ENCODE measurements around the gene SIDT2.
"Not testable (repeated sequence)": the region's sequence is repeated elsewhere in the genome, so short reads cannot be mapped to it uniquely, and the experiment has no call there.

The SIDT2 gene

DNA sequence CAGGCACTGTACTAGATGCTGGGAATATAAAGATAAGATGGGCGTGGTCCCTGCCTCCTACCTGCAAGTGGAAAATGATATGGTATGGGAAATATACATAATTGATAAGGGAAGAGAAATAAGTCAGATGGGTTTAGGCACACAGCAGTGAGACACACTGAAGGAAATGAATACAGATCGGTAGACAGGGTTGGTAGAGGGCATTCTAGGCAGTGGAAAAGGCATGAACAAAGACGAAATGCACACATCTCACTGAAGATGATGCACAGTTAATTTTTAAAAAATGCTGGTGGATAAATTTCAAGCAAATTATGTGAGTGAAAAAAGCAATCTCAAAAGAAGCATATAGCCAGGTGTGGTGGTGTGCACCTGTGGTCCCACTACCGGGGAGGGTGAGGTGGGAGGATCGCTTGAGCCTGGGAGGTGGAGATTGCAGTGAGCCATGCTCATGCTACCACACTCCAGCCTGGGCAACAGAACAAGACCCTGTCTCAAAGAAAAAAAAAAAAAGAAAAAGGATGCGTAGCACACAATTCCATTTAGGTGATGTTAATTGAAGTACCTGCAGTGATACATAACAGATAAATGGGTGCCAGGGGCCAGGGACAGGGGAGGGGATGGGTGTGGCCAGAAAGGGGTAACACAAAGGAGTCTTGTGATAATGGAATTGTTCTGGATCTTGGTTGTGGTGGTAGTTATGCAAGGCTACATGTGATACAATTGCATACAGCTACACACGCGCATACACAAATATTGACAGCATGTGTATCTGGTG, 31.0 kb downstream of the SIDT2 start:
- H3K4me2 ChIP-seq (ENCODE audit: low read length); H3K9ac ChIP-seq (ENCODE audit: low read depth, low read length); H3K4me3 ChIP-seq (ENCODE audit: low read length); H3K27me3 ChIP-seq (ENCODE audit: control insufficient read depth, insufficient read depth, low read length); H3K9me3 ChIP-seq (replicated peaks; ENCODE audit: low read length): not testable (repeated sequence)
- peaks cover 11% of the 10 kb centered on the region for H3K4me1 ChIP-seq (ENCODE audit: control insufficient read depth, insufficient read depth, low read length)
- peaks cover 30% of the 10 kb centered on the region for H3K36me3 ChIP-seq (ENCODE audit: insufficient read depth, low read length)

DNA sequence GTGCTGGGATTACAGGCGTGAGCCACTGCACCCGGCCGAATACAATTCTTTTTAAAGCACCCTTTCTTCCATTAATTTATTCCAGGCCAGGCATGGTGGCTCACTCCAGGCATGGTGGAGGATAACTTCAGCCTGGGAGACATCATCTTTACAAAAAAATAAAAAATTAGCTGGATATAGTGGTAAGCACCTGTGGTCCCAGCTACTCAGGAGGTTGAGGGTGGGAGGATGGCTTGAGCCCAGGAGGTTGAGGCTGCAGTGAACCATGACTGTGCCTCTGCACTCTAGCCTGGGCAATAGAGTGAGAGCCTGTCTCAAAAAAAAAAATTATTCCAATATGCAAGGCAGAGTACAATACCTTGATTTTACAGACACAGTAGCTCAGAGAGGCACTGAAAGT, 32.1 kb downstream of the SIDT2 start:
- H3K4me1 ChIP-seq (ENCODE audit: control insufficient read depth, insufficient read depth, low read length), result peaks cover 3% of the 10 kb centered on the region
- H3K4me3 ChIP-seq (ENCODE audit: low read length), result no peak overlapping the region
- no peaks in the 10 kb centered on the region for H3K9me3 ChIP-seq (replicated peaks; ENCODE audit: low read length)
- H3K27me3 ChIP-seq (ENCODE audit: control insufficient read depth, insufficient read depth, low read length), result no peaks in the 10 kb centered on the region
- H3K36me3 ChIP-seq (ENCODE audit: insufficient read depth, low read length), result peaks cover 23% of the 10 kb centered on the region
- no peak overlapping the region for H3K4me2 ChIP-seq (ENCODE audit: low read length)
- no peak overlapping the region for H3K9ac ChIP-seq (ENCODE audit: low read depth, low read length)

DNA sequence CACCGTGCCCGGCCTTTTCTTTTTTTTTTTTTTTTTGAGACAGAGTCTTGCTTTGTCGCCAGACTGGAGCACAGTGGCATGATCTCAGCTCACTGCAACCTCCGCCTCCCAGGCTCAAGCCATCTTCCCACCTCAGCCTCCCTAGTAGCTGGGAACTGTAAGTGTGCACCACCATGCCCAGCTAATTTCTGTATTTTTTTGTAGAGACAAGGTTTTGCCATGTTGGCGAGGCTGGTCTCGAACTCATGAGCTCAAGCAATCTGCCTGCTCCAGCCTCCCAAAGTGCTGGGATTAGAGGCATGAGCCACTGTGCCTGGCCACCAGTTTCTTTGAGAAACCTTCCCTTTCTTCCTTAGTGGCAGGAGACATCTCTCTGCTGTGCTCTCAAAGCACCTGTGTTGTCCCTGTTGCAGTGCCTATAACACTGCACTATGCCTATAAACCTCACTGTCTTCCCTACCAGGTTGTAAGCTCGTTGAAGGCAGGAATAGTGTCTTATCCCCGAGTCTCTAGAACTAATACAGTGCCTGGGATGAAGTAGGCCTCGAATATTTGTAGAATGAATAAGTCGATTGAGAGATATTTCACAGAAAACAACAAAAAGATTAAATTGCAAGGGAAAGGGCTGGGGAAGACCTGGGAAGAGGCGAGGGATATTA, 34.3 kb downstream of the SIDT2 start:
- Histone ChIP-seq H3K27me3 (ENCODE audit: control insufficient read depth, insufficient read depth, low read length) (no peaks in the 10 kb centered on the region), H3K4me3 (ENCODE audit: low read length) (no peak overlapping the region), H3K4me1 (ENCODE audit: control insufficient read depth, insufficient read depth, low read length) (peaks cover 12% of the 10 kb centered on the region), H3K4me2 (ENCODE audit: low read length) (no peak overlapping the region), H3K36me3 (ENCODE audit: insufficient read depth, low read length) (peaks cover 32% of the 10 kb centered on the region), H3K9ac (ENCODE audit: low read depth, low read length) (no peak overlapping the region), H3K9me3 (replicated peaks; ENCODE audit: low read length) (no peaks in the 10 kb centered on the region)

DNA sequence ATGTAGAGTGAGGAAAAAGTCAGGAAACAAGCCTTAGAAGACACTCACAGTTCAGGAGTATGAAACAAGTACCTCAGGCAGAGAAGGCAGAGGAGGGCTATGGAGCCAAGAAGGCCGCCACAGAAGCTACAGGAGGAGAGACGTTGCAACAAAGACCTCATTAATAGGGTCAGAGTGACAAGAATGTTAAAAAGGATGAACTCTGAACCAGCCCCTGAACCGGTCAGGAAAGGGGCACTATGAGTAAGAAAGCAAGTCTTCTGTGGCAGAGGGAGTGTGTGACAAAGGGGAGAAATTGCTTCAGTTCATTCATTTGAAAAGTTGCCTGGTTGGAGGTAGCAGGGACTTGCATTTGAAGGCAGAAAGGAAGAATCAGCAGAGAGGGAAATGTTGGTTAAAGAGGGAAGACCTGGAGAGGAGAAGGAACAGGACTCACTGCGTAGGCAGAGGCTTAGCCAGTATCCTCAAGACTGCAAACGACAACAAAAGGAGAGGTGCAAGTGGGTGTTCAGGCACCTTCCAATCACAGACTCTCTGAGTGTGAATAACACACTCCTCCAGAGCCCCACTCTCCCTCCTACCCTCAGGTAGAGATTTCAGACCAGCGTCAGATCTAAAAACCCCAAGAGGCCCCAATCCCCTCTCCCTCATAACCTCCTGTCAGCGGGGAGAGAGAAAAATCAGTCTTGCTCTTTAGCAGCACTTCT, 36.0 kb downstream of the SIDT2 start:
- peaks cover 48% of the 10 kb centered on the region for H3K36me3 ChIP-seq (ENCODE audit: insufficient read depth, low read length)
- H3K4me3 ChIP-seq (ENCODE audit: low read length), result no peak overlapping the region
- no peak overlapping the region for H3K4me2 ChIP-seq (ENCODE audit: low read length)
- H3K9ac ChIP-seq (ENCODE audit: low read depth, low read length), result no peak overlapping the region
- H3K9me3 ChIP-seq (replicated peaks; ENCODE audit: low read length), result no peaks in the 10 kb centered on the region
- no peaks in the 10 kb centered on the region for H3K27me3 ChIP-seq (ENCODE audit: control insufficient read depth, insufficient read depth, low read length)
- peaks cover 27% of the 10 kb centered on the region for H3K4me1 ChIP-seq (ENCODE audit: control insufficient read depth, insufficient read depth, low read length)

DNA sequence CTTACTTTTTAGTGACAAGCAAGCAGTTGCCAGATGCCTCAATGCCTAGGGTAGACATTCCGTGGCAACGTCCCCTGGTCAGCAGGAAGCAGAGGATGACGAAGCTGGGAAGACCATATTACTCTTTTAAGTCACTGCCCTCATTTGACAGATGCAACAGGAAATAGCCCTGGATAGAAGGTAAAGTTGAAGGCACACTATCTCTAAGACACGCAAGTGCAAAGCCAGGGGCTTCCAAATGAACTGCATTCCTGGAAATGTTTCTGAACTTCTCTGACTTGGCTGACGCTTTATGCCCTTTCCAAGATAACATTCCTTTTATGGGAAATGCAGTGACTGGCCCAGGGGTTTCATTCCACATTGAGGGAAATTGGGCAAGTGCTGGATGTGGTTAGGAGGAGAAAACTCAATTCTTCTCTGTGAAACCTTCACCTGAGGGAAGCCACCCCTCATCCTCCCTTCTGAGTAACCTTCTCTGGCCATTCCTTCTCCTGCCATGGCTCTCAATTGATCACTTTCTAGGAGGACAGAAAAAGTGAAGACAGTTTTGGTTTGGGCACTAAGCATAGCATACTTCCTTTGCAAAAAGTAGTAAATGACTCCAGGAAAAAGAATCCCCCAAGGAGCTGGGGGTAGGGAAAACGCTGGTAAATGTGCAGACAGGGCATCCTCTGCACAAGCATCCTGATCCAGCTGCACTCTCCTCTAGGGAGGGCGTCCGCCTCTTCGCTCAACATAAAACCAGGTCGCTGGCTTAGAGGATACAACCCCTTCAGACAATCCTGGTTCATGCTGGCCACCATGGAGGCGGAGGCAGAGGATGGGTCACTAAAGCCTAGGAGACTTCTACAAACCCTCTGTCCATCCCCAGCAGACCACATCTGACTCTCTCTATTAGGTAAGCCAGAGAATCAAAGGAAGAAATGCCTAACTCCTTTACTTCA, 38.9 kb downstream of the SIDT2 start:
- H3K36me3 ChIP-seq (ENCODE audit: insufficient read depth, low read length), result peaks cover 48% of the 10 kb centered on the region
- peaks cover 51% of the 10 kb centered on the region for H3K4me1 ChIP-seq (ENCODE audit: control insufficient read depth, insufficient read depth, low read length)
- H3K9me3 ChIP-seq (replicated peaks; ENCODE audit: low read length), result no peaks in the 10 kb centered on the region
- no peaks in the 10 kb centered on the region for H3K27me3 ChIP-seq (ENCODE audit: control insufficient read depth, insufficient read depth, low read length)
- H3K4me3 ChIP-seq (ENCODE audit: low read length), result no peak overlapping the region
- H3K9ac ChIP-seq (ENCODE audit: low read depth, low read length), result peak overlapping the region; percentile 16
- H3K4me2 ChIP-seq (ENCODE audit: low read length), result peak overlapping the region; percentile 11

DNA sequence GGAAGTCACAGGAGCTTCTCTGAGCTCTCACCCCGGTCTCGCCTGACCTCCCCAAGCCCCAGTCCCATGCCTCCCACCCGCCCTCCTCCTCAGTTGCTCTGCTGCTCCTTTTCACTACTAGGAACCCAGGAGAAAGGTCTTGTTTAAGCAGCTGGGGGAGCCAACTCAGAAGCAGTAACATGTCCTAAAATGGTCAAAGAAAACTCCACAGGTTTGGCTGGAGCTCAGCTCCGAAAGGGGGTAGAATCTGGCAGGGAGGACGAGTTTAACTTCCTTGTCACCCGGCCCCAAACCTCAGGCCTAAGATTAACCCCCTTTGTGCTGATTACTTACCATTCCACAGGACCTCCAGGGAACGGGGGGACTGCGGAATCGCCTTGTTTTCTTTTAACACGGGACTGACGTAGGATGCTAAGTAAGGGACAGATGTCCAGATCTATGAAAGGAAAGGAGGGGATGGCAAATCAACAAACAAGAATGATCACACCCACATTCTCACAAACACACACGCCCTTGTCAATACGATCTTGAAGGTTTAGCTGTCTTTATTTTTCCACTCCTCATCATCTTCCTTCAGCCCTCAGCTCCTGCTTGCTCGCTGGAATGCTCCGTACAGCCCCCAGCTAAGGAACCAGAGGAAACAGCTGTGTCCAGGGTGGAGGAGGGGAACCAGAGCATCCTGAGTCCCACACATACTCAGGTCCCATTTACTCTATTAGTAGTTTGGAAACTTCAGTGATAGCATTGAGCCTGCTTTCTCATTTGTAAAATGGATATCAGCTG, 39.8 kb downstream of the SIDT2 start:
- H3K27me3 ChIP-seq (ENCODE audit: control insufficient read depth, insufficient read depth, low read length), result no peaks in the 10 kb centered on the region
- no peaks in the 10 kb centered on the region for H3K9me3 ChIP-seq (replicated peaks; ENCODE audit: low read length)
- H3K4me3 ChIP-seq (ENCODE audit: low read length), result no peak overlapping the region
- H3K4me2 ChIP-seq (ENCODE audit: low read length), result peak overlapping the region; percentile 29
- H3K4me1 ChIP-seq (ENCODE audit: control insufficient read depth, insufficient read depth, low read length), result peaks cover 59% of the 10 kb centered on the region
- peaks cover 43% of the 10 kb centered on the region for H3K36me3 ChIP-seq (ENCODE audit: insufficient read depth, low read length)
- peak overlapping the region; percentile 16 for H3K9ac ChIP-seq (ENCODE audit: low read depth, low read length)

DNA sequence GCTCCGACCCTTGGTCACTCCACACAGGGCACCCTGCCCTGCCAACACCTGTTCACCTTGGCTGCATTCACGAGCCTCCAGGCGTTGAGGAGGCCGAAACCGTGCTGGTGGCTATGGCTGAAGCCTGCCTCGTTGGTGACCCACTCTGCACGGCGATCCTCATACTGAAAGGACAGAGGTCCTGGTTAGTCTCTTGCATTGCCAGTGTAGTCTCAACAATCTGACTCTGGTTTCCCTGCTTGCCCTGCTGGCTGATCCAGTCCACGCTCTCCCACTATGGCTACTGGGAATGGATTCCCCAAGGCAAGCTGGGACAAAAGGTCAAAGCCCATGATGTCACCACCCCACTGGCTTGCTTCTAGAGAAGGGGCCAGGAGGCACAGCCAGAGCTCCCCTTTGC, 40.5 kb downstream of the SIDT2 start:
- no peaks in the 10 kb centered on the region for H3K9me3 ChIP-seq (replicated peaks; ENCODE audit: low read length)
- peaks cover 46% of the 10 kb centered on the region for H3K36me3 ChIP-seq (ENCODE audit: insufficient read depth, low read length)
- H3K9ac ChIP-seq (ENCODE audit: low read depth, low read length), result no peak overlapping the region
- H3K4me3 ChIP-seq (ENCODE audit: low read length), result no peak overlapping the region
- no peak overlapping the region for H3K4me2 ChIP-seq (ENCODE audit: low read length)
- peaks cover 59% of the 10 kb centered on the region for H3K4me1 ChIP-seq (ENCODE audit: control insufficient read depth, insufficient read depth, low read length)
- H3K27me3 ChIP-seq (ENCODE audit: control insufficient read depth, insufficient read depth, low read length), result no peaks in the 10 kb centered on the region

DNA sequence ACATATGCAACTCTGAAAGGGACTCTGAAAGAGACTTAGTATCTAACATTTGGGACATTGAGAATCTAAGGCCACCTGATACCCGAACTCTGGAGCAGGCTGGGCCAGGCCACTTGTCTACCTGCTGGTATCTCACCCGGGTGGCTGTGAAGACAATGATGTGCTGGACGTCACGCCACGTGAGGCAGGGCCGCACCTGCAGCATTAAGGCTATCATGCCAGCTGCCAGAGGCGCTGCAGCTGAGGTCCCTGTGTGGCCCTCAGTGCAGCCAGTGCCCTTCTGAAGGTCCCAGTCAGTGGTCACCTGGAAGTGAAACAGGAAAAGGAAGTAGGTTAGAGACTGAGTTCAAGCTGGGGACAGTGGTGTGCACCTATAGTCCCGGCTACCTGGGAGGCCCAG, 40.9 kb downstream of the SIDT2 start:
- Histone ChIP-seq H3K36me3 (ENCODE audit: insufficient read depth, low read length) (peaks cover 49% of the 10 kb centered on the region), H3K4me1 (ENCODE audit: control insufficient read depth, insufficient read depth, low read length) (peaks cover 59% of the 10 kb centered on the region)

DNA sequence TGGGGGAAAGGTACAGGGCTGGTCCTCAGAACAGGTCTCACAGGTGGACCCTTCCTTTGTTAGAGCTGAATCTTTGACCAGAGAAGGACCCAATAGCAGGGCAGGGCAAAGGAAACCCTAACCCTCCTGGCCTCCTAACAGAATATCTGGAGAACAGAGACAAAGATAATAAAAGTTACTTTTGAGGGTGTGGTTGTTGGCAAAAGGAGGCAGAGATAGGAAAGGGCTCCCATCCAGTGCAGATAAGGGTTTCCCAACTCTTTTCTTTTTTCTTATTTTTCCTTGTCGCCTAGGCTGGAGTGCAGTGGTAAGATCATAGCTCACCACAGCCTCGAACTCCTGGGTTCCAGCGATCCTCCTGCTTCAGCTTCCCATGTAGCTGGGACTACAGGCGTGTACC, 41.5 kb downstream of the SIDT2 start:
- Histone ChIP-seq H3K9ac (ENCODE audit: low read depth, low read length) (no peak overlapping the region), H3K36me3 (ENCODE audit: insufficient read depth, low read length) (peaks cover 45% of the 10 kb centered on the region), H3K4me3 (ENCODE audit: low read length) (no peak overlapping the region), H3K4me2 (ENCODE audit: low read length) (no peak overlapping the region), H3K4me1 (ENCODE audit: control insufficient read depth, insufficient read depth, low read length) (peaks cover 59% of the 10 kb centered on the region), H3K27me3 (ENCODE audit: control insufficient read depth, insufficient read depth, low read length) (no peaks in the 10 kb centered on the region), H3K9me3 (replicated peaks; ENCODE audit: low read length) (no peaks in the 10 kb centered on the region)

More for the DNA sequence above, 40.9 kb downstream of the SIDT2 start:
- no peak overlapping the region for H3K9ac ChIP-seq (ENCODE audit: low read depth, low read length)
- H3K9me3 ChIP-seq (replicated peaks; ENCODE audit: low read length), result no peaks in the 10 kb centered on the region
- H3K4me3 ChIP-seq (ENCODE audit: low read length), result no peak overlapping the region
- no peak overlapping the region for H3K4me2 ChIP-seq (ENCODE audit: low read length)
- no peaks in the 10 kb centered on the region for H3K27me3 ChIP-seq (ENCODE audit: control insufficient read depth, insufficient read depth, low read length)

DNA sequence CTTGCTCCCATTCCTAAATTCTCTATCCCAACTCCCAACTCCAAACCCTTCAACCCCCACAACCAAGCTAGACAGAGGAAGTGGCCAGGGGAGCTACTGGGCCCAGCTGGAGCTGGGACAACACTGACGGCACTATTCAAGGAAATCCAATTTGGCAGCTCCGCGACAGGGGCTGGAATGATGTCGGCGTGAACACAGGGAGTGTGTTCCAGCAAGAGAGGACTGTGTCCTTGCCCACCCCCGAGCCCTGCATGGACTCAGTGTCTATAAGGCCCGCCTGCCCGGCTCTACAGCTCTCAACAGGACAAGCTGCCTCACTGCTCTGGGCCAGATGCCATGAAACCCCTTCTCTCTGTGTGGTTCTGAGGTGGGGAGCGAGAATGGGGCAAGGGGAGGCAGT, 42.0 kb downstream of the SIDT2 start:
- Histone ChIP-seq H3K27me3 (ENCODE audit: control insufficient read depth, insufficient read depth, low read length) (no peaks in the 10 kb centered on the region), H3K9me3 (replicated peaks; ENCODE audit: low read length) (no peaks in the 10 kb centered on the region), H3K4me3 (ENCODE audit: low read length) (peak overlapping the region; percentile 3), H3K36me3 (ENCODE audit: insufficient read depth, low read length) (peaks cover 49% of the 10 kb centered on the region), H3K4me2 (ENCODE audit: low read length) (peak overlapping the region; percentile 64), H3K4me1 (ENCODE audit: control insufficient read depth, insufficient read depth, low read length) (peaks cover 59% of the 10 kb centered on the region), H3K9ac (ENCODE audit: low read depth, low read length) (peak overlapping the region; percentile 51)
